Ramos (cell line): Measurements from ENCODE around the gene ZDHHC13.

ENCODE experiments used
- in situ Hi-C: fragments of 300-500 bp; cut with MboI; formaldehyde crosslinking; loops from one replicate; pipeline ENCODE4 v1.14.3; 2022; ENCODE audit warnings: low sequenced_read_pairs; ENCODE audit not compliant: unreplicated experiment

Gene ZDHHC13

DNA sequence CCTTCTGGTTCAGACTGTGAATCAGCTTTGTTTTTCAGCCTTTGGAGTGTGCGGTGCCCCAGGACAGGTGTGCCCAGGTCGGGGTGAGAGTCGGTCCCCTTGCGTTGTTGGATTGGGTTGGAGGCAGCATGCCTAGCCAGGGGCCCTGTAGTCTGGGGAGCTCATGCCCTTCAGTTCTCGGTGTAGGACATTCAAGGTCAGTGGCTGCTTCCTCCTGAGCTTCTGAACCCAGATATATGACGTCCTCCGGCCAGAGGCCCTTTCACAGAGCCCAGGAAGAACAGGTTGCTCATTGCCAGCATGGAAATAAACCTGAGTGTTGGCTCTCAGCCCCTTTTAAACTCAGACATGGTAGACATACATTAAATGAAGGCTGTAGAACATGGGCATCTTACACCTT, 82.1 kb downstream of the ZDHHC13 start:
- in situ Hi-C loops = no loop called here

GRCh38 chr11:19199771-19200170, 82.8 kb downstream of the ZDHHC13 start:
- in situ Hi-C loops = no loop called here

- in situ Hi-C loops = no loop called here
Observed at GRCh38 chr11:19200410-19201201, 83.6 kb downstream of the ZDHHC13 start.

- in situ Hi-C loops = no loop called here
Observed at GRCh38 chr11:19201737-19202605, 85.0 kb downstream of the ZDHHC13 start, which contains the start of gene CSRP3. Gene CSRP3 (minus strand): TSS chr11:19201983. CDS start chr11:19192448, 9,535 bp downstream.

- in situ Hi-C loops = no loop called here
Observed at GRCh38 chr11:19204836-19205235, 87.9 kb downstream of the ZDHHC13 start.

GRCh38 chr11:19208181-19208580, 91.2 kb downstream of the ZDHHC13 start:
- in situ Hi-C loops = no loop called here

- in situ Hi-C loops = no loop called here
Observed at GRCh38 chr11:19208959-19209546, 92.1 kb downstream of the ZDHHC13 start.

- in situ Hi-C loops = no loop called here
Observed at GRCh38 chr11:19209617-19210370, 92.8 kb downstream of the ZDHHC13 start.

DNA sequence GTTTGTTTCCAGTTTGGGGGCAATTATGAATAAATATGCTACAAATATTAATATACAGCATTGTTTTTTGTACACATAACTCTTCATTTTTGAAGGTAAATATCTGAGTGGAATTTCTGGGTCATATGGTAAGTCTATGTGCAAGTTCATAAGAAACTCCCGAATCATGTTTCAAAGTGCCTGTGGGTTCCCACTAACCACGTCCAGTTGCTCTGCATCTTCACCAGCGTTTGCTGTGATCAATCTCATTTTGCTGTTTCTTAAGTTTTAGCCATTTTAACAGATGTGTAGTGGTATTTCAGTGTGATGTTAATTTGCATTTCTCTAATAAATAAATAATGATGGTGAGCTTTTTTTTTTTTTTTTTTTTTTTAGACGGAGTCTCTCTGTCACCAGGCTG, 99.1 kb downstream of the ZDHHC13 start:
- in situ Hi-C loops = no loop called here

DNA sequence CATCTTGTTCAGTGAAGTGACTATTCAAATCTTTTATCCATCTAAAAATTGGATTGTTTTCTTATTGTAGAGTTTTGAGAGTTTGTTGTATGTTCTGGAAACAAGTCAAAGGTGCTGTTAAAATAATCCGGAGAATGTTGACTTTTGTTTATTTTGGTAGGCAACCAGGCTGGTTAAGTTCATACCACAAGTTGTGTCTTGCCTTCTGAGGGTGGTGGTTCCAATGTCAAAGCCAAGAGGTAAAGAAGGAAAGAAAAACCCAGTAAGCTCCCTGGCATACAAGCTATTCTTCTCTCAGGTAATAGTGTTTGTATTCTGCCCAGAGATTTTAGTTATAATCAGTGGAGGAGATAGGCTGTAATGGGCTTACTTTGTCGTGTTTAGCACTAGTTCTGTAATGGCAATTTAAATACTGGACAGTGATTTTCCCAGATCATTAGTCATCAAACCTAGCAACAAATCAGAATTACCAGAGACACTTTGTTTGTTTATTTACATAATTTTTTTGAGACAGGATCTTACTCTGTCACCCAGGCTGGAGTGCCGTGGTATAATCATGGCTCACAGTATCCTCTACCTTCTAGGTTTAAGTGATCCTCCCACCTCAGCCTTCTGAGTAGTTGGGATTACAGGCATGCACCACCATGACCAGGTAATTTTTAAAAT, 99.9 kb downstream of the ZDHHC13 start:
- in situ Hi-C loops = no loop called here

- in situ Hi-C loops = no loop called here
Observed at GRCh38 chr11:19218216-19218615, 101.2 kb downstream of the ZDHHC13 start.

- in situ Hi-C loops = no loop called here
Observed at GRCh38 chr11:19218786-19219460, 102.0 kb downstream of the ZDHHC13 start.

- in situ Hi-C loops = no loop called here
Observed at GRCh38 chr11:19220903-19221724, 104.1 kb downstream of the ZDHHC13 start.

DNA sequence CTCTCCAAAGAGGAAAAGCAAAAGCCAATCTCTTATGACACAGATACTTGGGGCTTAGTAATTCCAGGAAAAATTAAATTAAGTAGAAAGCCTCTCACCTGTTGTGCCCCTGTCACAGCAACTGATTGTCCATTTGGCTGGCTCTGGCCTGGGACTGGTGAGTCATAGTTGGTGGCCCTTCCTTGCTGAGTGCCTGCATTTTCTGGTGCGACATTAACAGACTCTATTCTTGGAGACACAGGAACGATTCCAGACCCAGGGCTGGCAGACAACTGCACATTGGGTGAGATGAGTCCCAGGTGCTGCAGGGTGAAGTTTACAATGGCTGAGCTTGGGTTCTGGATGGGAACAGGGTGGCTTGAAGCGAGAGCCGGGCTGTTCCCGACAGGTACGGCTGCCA, 108.2 kb downstream of the ZDHHC13 start:
- in situ Hi-C loops = no loop called here

- in situ Hi-C loops = no loop called here
Observed at GRCh38 chr11:19225581-19225980, 108.6 kb downstream of the ZDHHC13 start.
